NCI-H2227 treated with DMSO at 0.1 percent for 48 hours (cell line): ENCODE measurements around the gene AKAIN1.

Experiments
- DNase-seq: peaks from one replicate; lab custom pipeline; 2025; lab: John Stamatoyannopoulos, UW

Gene AKAIN1, protein sequence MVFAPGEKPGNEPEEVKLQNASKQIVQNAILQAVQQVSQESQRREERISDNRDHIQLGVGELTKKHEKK

DNA sequence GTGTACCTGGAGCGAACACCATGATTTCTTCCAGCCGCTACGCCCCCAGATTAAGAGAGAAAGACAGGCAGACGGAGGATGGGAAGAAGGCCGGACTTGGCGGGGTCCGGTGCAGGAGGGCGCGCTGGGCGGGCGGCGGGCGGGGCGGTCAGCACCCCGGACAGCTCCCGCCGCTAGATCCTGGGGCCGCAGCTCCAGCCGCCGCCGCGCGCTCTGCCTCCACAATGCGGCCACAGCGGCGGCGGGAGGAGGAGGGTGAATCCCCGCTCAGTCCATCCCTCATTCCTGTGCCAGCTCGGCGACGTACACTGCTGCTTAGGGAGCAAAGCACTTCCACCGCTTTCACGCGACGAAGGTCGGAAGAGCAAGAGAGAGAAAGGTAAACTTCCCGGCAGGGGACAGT is at the start of gene AKAIN1:
TSS of gene AKAIN1 (minus strand) at position 226 of the 403 bp plus-strand sequence. CDS start at position 22, 204 bp downstream.
- DNase-seq: peak; percentile 3

DNA sequence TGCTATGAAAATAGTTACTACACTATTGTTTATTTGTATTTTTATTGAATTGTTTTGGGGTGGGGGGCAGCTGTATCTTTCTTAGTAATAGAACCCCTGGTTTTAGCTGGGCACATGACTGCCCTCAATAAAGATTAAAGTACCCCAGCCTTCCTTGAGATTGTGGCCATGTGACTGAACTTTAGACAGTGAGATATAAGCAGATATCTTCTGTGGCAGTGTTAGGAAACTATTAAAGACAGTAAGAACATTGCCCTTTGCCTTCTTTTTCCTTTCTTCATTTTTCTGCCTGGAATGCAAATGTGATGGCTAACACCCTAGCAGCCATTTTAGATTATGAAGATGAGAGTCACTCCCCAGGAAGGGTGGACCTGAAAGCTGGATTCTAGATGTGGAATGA is 47.9 kb upstream of the AKAIN1 start:
- no peak for DNase-seq

DNA sequence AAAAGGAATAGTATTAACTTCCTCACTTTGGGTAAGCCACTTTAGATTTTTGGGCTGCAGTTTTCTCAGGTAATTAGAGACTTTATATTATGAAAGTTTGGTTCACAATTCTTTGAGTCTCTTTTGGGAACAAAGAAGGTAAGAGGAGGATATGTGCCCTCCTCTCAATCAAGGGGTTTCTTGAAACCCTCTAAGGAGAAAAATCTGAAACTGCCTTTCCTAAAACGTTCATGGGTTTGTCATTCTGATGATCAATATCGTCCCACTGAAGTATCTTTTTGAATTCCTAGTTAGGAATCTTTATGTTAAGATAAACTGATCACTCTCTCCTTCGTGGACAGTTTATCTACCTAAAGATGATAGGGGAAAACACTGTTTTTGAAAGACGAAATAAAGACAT is 42.4 kb upstream of the AKAIN1 start:
- DNase-seq: no peak

DNA sequence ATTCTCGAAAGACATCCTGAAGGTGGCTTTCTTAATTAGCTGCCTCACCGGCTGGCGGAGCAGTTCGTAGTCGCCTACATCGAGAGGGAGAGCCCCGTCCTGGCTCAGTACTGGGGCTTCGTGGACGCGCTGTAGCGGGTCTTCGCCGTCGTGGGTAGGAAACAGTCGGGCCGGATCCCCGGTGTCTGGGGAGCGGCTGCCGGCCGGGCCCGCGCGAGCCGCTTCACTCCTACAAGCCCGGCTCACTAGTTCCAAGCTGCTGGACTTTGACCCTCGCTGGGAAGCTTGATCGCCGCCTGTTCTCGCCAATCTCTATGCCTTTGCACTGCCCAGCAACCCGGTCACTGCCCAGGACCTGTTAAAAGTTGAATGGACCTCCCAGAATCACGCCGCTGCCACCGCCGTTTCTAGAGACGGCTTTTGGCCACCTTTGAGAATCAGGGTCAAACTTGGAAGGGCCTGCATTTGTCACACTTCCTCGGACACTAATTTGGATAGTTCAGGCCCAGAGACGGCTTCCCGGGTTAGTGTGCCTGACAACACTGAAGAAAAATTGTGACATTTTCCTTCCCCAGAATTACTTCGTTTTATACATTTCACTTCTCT is 41.4 kb upstream of the AKAIN1 start:
- peak; percentile 51 for DNase-seq

DNA sequence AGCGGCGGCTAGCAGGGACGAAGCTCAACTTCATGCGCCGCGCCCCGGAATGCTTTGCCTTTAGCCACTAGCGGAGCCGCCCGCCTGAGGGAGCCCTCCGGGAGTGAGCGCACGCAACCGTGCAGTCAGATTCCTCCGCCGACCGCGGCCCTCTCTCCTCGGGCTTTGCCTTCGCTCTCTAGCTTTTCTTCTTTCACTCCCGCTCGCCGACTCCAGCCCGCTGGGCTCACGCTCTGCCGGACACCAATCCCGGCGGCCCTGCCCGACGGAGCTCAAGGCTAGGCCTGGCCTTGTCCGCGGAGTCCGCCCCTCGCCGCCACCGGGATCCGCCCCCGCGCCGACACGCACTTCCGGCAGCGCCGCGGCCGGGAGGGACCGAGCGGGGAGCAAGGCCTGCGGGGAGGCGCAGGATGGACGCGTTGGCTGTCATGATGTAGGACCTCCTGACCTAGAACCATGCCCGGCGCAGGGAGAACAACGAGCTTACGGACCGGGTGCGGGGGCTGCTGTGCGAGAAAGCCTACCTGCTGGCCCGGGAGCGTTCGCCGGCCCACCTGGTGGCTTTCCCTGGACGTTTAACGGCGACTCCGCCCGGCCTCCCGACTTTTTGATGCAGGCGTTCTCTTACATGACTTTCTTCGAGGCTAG is 40.8 kb upstream of the AKAIN1 start:
- peak; percentile 86 for DNase-seq

DNA sequence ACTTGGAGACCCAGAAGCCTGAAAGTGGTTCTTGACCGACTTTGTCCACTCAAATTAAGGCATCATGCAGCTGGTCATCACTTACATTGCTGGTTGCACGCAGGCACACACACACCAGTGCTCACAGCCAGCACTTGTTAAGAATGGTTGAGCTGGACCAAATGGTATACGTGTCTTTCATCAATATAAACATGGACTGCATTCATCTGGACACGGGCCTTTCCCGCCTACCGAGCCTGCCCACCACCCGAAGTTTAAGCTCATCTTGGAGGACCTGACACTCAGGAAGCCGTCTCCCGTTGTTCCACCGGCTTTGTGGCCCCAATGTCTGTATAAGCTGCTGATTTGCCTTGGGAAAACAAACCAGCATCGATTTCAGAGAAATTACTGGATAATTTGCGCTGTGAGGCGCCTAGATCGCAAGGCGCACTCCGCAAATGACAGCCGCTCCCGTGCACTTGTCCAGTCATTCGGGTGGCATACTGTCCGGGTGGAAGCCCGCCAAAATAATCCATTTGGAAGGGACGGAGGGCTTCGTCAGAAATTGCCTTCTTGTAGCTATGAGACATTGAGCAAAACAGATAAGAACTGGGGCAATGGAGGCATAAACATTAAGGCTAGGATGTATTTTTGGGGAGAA is 40.1 kb upstream of the AKAIN1 start:
- DNase-seq: peak; percentile 63

DNA sequence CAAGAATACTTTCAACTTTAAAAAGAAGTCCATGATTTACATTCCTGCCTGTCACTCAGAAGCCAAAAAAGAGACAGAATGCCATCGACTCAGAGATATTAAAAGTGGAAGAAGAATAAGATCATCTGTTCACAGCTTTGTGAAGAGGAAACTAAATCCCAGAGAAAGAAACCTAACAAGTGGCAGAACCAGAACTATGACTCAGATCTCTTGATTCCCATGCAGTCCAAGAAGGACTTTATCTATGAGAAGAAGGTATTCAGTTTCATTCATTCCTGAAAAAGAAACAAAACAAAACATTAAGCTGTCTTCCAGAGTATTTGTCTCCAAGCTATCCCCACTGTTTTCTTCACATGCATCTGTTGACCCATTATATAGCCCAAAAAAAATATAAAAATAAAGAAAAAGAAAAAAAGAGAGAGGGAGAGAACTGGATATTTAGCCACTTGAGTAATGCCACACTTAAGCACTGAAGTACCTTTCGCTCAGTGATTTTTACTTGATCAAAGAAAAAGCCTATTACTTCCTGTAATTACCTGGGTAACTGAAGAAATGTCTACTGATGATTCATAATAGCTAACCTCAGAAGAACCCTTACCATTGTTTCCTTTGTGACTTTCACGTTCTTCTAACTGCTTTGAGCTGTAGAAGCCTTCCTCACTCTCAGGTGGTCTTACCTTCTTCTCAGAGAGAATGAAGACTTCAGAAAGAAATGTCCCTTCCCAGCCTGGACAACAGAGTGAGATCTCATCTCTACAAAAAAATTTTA is 17.7 kb upstream of the AKAIN1 start:
- DNase-seq: no peak

DNA sequence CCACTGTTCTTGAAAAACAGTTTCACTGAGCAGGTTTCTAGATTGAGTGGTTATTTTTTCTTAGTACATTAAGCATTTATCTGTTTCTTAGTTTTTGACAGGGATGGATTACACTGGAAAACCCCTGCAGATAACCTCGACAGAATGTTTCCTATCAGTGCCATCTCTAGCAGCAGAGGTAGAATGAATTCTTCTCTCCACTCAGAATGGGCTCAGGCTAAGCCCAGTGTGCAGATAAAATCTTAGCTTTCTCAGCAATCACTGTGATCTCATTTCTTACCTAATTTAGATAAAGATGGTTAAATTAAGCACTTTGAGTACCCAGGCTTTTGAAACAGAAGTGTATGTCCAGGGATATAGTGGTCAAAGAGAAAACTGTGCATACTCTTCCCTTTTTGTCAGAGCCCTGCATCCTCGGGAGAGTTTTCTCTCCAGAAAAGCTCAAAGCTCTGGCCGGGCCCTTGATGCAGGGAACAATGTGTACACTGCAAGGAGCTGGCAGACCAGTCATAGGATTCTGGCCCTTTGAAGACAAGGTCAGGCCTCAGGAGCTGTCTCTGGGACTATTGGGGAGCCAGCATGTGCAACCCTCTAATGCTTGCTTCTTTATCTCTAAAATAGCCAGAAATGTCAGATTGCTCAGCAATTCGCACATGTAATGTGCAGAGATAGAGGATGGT is 10.6 kb upstream of the AKAIN1 start:
- no peak for DNase-seq

DNA sequence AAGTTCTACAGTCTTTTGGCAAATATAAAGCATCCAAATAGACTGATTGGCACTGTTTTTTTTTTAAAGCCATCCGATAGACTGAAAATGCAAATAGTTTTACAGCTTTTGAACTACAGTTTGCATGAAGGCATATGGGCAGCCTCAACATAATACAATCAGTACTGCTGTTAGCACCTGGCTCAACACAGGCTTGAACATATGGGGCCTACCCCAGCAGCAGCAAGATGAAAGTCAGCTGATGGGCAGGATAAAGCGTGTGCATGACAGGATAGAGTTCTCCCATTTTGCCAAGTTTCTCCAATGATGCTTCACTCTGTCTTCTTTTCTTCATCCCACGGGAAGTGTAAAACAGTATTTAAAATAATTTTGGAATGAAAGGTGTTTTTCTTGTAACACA is 1.3 kb upstream of the AKAIN1 start:
- DNase-seq: no peak

DNA sequence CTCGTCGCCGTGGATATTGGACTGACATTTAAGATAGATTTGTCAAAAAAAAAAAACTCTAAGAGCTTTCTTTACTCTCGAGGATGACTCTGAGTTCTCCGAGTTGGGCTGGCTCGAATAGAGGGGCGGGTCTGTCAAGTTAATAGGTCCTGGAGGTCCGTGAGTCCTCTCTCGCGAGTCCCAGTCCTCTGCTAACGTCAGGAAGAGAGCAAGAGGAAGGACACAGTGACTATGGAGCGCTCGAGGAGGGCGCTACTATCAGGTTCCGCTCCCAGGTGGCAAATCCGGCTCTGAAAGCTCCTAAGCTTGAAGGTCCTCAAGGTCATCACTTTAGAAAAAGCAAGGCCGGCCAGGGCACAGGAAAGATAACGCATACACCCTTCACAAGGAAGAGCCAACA is 404 bp upstream of the AKAIN1 start:
- DNase-seq: no peak

DNA sequence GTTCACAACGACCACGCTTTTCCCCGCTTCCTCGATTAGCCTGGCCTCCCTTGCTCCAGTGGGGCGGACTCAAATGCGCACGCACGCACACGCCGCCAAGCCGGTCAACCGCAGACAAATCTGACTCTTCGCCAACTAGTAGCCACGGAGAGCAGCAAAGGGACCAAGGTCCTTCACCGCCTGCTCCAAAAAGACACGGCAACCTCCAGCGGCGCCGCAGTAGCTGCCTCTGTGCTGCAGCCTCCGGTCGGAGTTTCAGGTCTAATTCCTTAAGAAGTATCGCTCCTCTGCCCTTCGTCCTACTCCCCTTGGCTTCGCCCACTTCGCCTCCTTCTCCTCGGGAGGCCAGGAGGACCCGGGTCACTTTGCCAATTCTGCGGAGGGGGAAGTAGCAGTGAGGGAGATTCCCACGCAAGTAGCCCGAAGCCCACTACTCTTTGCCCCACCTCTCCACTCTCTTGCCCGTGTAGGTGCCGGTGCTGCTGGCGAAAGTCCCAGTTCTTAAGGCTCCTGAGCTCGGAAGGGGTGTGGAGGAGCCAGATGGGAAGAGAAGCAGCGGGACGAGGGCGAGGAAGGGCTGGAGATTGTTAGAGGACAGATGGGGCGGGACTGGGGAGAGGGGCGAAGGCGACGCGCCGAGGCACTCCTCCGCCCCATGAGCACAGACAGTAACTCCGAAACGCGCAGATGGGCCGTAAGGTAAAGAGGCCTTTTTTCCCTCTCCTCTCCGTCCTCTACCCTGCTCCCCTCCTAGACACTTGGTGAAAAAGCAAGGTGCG is 615 bp downstream of the AKAIN1 start:
- DNase-seq: no peak

DNA sequence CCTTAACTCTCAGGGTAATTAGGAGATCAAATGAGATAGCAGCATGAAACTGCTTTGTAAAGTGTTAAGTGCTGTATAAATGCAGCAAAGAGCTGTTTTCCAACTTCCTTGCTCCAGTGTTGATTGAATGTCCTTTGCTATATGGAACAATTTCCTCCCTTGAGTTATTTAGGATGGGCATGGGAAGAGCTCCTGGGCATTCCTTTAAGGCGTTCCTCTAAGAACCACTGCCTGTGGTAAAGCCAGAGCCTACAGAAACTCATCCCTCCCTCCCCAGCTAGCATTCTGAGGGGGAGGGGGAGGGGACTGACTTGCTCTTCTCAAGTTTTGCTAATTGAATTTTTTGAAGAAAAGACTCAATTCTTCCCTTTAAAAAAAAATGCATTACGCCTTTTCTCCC is 1.4 kb downstream of the AKAIN1 start:
- DNase-seq: no peak

DNA sequence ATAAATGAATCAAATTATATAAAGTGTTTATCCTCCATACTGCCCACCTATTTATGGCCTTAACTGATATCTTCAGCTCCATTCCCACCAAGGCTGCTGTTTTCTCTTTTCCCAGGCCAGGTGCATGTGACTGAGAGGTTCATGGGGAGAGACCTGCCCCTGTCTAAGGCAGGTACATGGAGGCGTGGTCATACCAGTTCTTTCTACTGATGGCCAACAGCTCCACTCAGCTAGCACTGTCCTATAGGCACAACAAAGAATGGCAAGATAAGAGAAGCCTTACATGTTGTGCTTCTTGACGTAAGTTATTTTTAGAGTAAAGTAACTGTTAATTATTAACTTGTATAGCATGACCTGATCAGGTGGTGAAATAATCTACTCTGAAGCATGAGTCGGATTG is 16.8 kb downstream of the AKAIN1 start:
- DNase-seq: no peak

DNA sequence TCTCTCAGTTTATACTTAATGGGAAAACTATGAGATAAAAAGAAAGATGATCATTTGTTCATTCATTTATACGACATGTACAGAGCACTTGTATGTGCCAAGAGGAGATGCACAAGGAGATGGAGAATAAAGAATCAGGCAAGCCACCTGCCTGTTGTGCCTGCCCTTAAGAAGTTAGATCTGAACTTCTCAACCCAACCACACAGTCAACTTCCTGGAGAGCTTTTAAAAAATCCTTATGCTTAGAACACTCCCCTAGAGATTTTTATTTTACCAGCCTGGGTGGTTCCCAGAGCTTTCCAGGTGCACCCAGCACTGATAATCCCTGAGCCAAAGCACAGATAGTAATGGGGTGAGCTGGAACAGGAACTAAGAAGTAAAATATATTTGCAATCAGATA is 18.5 kb downstream of the AKAIN1 start:
- DNase-seq: no peak

DNA sequence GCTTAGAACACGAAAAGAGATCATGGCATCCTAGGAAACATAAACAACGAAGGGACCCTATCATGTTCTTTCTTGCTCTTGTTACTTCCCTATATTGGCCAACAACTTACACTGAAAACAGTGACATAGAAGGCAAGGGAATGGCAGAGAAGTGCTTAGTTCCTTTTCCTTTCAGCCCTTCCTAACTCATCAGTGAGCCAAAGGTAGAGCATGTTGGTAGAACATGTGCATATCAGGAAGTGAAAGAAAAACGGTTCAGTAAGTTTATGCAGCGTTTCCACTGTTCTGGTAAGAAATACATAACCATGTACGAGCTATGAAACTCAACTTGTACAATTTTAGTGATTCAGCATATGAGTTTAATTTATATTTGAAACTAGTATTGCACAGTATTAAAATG is 21.7 kb downstream of the AKAIN1 start:
- no peak for DNase-seq

DNA sequence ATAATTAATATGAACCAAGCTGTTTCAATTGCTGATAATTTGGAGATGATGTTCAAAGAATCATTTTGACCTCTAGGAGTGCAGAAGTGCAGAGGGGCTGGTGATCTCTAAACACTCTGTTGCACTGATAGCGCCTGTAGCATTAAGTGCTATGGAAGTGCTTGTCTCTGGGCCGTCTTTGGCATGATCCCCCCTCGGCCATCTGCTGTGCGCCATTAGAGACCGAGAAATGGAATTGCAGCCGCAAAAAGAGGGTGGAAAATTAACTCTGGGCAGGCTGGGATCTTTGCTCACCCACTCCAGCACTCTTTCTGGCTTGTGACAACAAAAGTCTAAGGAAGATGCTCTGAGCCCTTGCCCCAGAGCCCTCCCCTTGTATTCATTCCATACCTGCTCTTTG is 23.4 kb downstream of the AKAIN1 start:
- no peak for DNase-seq

DNA sequence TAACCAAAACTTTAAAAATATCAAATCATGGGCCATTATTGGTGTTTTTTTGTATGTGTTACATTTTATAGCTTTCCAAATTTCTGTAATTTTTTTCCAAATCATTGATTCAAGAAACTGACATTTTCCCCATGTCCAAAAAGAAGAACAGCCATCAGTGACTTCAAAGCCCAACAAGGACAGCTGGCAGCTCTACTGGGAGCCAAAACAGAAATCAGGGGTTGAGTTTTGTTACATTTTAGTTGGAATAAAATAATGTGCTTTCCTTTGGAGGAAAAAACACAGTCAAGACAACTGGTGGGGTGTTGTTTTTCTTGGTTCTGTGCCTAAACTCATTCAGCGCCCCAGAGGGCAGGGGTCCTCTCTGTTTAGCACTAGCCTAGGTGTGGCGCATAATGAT is 23.8 kb downstream of the AKAIN1 start:
- no peak for DNase-seq

DNA sequence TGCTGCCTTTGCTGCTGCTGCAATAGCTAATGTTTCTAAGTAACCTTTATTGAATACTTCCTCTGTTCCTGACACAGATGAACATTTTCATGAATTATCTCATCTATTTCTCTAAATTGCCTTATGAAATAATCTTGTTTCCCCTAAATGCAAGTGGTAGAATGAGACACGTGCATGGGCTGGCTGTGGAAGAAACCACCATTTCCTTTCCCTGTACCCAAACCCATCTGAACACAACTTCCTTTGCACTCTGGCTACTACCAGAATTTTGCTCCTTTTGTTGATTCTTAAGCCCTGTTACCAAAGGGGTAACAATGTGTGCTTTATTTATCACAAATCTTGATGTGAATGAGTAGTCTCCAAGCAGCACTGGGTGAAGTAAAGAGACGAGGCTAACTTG is 29.2 kb downstream of the AKAIN1 start:
- no peak for DNase-seq

DNA sequence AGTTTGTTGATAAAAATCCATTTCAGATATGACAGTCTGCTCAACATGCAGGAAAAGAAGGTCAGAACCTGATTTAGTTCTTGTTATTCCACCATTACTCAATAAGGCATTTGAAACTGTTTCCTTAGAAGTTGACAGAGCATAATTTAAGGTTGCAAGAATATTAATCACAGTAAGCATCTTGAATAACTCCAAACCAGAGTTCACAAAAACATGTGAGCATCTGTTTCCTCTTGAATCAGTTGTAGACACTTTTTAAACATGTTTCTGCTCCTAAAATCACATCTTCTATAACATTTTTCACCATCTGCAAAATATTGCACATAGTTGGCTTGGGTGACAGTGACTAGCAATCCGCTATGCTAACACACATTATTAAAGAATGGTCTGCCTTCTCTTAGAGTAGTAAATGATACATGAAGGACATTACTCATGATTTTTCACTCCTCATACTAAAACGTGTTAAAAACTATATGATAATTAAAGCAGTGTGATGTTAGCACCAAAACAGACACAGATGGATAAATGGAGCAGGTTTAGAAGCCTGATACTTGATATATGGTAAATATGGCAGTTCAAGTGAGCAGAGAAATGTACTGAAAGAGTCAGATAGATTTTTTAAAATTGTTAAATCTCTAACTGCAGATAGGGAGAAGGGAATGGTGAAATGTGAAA is 30.3 kb downstream of the AKAIN1 start:
- no peak for DNase-seq

DNA sequence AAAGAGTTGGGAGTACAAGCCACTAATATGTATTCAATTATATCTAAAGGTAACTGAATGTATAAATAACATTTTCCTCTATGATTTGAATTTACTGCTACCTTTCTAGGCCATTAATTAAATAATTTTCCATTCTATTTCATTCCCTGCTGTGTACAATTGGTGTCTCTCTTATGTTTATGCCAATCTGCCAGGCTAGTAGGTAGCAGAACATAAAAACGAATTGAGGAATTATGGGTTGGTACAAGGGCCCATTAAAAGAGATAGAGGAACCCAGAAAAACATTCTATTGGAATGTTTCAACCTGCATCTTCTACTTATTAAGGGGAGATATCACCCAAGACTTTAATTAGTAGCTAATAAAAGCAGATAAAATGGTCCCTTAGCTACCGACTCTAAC is 32.2 kb downstream of the AKAIN1 start:
- DNase-seq: no peak

DNA sequence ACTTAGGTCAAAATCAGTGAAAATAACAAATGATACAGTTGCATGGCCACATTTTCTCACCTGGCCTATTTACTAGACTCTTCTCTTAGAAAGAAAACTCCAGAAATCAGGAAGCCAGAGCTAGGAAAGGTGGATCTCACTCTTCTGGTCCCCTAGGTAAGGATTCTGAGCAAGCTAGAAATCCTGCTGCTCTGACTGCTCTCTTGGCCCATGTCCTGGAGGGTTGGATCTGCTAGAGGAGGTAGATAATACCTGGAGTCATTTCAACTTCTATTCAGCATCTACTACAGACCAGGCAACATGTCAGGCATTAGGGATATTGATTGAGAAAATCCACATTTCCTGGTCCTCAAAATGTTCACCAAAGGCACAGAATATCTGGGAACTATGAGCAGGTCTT is 34.9 kb downstream of the AKAIN1 start:
- no peak for DNase-seq
